CD8-positive, alpha-beta memory T cell (primary cell): Measurements from ENCODE around the gene RET. TPM values are rescaled to one million over a fixed set of nuclear protein-coding genes. Genes with fewer than 3 reads are reported as not detected.

Experiments used
- CTCF ChIA-PET: fragments of 350-600 bp; sonication (Branson Sonifier 250); formaldehyde crosslinking; loops from one replicate; lab custom pipeline; 2021; ENCODE audit warnings: antibody characterized with exemption; lab: Charles Lee
- POLR2A ChIA-PET: fragments of 350-600 bp; sonication (Branson Sonifier 250); formaldehyde crosslinking; loops from one replicate; lab custom pipeline; 2021; ENCODE audit warnings: antibody characterized with exemption; lab: Charles Lee
- DNase-seq, 5 donors: peaks; one replicate each; pipeline versions ENCODE4 v3.0.0 to v3.0.0-alpha.2; 2020 to 2022; ENCODE audit warnings: mixed read lengths in 1 of 5
- H3K27ac ChIP-seq: one replicate; pipeline ENCODE4 v1.7.0; 2013; ENCODE audit warnings: low read depth, mild to moderate bottlenecking, low read length, moderate library complexity
- H3K27me3 ChIP-seq: 2 replicates; pipeline ENCODE4 v1.7.0; 2013; ENCODE audit warnings: low read length, mild to moderate bottlenecking; ENCODE audit not compliant: insufficient read depth, poor library complexity, severe bottlenecking
- H3K36me3 ChIP-seq: 2 replicates; pipeline ENCODE4 v1.7.0; 2013; ENCODE audit warnings: mild to moderate bottlenecking, low read length, moderate library complexity; ENCODE audit not compliant: insufficient read depth
- H3K4me1 ChIP-seq: 2 replicates; pipeline ENCODE4 v1.7.0; 2013; ENCODE audit warnings: mild to moderate bottlenecking, low read length, moderate library complexity; ENCODE audit not compliant: insufficient read depth
- H3K4me3 ChIP-seq: 2 replicates; pipeline ENCODE4 v1.7.0; 2013; ENCODE audit warnings: mild to moderate bottlenecking, low read length
- H3K9me3 ChIP-seq: 2 replicates; pipeline ENCODE4 v1.7.0; 2013; ENCODE audit warnings: mild to moderate bottlenecking, low read length
- H3K27ac Mint-ChIP-seq, 8 donors: one replicate each; pipeline ENCODE4 v1.8.0; 2020 to 2021; ENCODE audit warnings: mixed read lengths in 8 of 8, mild to moderate bottlenecking in 6 of 8, inconsistent platforms in 3 of 8, moderate library complexity in 3 of 8
- H3K27me3 Mint-ChIP-seq, 2 donors: one replicate each; pipeline ENCODE4 v1.8.0; 2020 to 2021; ENCODE audit warnings: mixed read lengths in 2 of 2, mild to moderate bottlenecking in 1 of 2, moderate library complexity in 1 of 2
- H3K36me3 Mint-ChIP-seq, 3 donors: one replicate each; pipeline ENCODE4 v1.8.0; 2020 to 2021; ENCODE audit warnings: mixed read lengths in 3 of 3, inconsistent platforms in 1 of 3, mild to moderate bottlenecking in 1 of 3
- H3K4me1 Mint-ChIP-seq, 3 donors: one replicate each; pipeline ENCODE4 v1.8.0; 2020 to 2021; ENCODE audit warnings: mixed read lengths in 3 of 3, inconsistent platforms in 1 of 3, mild to moderate bottlenecking in 1 of 3
- H3K4me3 Mint-ChIP-seq, 7 donors: one replicate each; pipeline ENCODE4 v1.8.0; 2020 to 2021; ENCODE audit warnings: mixed read lengths in 7 of 7, mild to moderate bottlenecking in 6 of 7, moderate library complexity in 4 of 7, inconsistent platforms in 2 of 7
- H3K9me3 Mint-ChIP-seq, 5 donors: one replicate each; pipeline ENCODE4 v1.8.0; 2020 to 2022; ENCODE audit warnings: mixed read lengths in 5 of 5, mild to moderate bottlenecking in 3 of 5, moderate library complexity in 2 of 5, inconsistent platforms in 1 of 5
- polyA plus RNA-seq: library from polyadenylated mRNA; unstranded; fragments of 300-500 nt; fragmentation: Illumina TruSeq; gene quantifications from one replicate; pipeline ENCODE4 v1.2.3, GENCODE V29; 2021
- total RNA-seq, 2 experiments: library from RNA; stranded (reverse); gene quantifications; one replicate each; pipeline ENCODE4 v1.2.3, GENCODE V29; 2021

RET gene
- total and polyA plus RNA-seq, 3 experiments from 2014 or later: 0.06 to 0.24 TPM; not detected in 1

DNA sequence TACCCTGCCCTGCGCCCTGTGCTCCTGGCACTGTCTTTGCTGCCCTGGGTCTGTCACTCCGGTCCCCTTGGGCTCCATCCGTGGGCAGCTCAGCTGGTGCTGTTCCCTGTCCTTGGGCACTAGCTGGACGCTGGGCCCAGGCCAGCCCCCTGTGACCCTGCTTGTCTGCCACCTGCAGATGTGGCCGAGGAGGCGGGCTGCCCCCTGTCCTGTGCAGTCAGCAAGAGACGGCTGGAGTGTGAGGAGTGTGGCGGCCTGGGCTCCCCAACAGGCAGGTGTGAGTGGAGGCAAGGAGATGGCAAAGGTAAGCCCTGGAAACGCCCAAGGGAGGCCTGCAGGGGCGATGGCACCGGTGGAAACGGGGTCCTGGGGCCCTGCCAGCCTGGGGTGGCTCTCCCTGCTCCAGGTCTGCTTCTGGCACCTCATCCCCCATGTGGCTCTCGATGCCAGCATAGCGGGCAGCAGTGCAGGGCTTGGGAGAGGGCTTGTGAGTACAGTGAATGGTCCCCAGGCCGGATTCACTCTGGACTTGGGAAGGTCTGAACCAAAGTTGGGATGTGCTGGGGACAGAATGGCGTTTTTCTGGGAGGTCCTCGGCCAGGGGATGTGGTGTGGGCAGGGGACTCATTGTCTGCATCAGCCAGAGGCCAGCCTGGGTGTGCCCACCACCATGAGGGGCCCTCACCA lies 35.2 kb downstream of the RET start:
- CTCF ChIA-PET: interaction anchor here (1.0 kb wide), 1 partner anchor 90 kb away, joined by 4 read pairs; no protein-coding TSS in a partner anchor

DNA sequence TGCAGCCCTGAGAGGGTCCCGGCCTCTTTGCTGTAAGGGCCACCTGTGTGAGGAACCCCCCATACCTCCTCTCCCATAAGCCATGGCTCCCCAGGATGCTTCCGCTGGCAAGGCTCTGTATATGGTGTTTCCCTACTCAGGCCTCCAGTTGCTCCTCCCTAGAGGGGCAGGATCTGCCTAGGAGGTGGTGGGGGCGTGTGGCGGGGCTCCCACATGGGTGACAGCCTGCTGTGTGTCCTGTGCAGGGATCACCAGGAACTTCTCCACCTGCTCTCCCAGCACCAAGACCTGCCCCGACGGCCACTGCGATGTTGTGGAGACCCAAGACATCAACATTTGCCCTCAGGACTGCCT lies 35.7 kb downstream of the RET start:
- ChIA-PET CTCF (no interaction called here), POLR2A (no interaction called here)
- Histone ChIP-seq H3K9me3 (no peaks in the 10 kb centered on the region), H3K4me1 (no peaks in the 10 kb centered on the region), H3K4me3 (no peak overlapping the region), H3K36me3 (no peaks in the 10 kb centered on the region), H3K27ac (no peak overlapping the region), H3K27me3 (no peaks in the 10 kb centered on the region)
- H3K9me3 Mint-ChIP-seq: no peaks in the 10 kb centered on the region
- no peak for DNase-seq
- no peaks in the 10 kb centered on the region for H3K4me1 Mint-ChIP-seq
- H3K4me3 Mint-ChIP-seq: no peak overlapping the region
- H3K27ac Mint-ChIP-seq: no peak overlapping the region
- H3K36me3 Mint-ChIP-seq: no peaks in the 10 kb centered on the region
- H3K27me3 Mint-ChIP-seq: no peaks in the 10 kb centered on the region

More for the DNA sequence above, 35.2 kb downstream of the RET start:
- Histone ChIP-seq H3K36me3 (no peaks in the 10 kb centered on the region), H3K4me3 (no peak overlapping the region), H3K9me3 (no peaks in the 10 kb centered on the region), H3K27ac (no peak overlapping the region), H3K27me3 (no peaks in the 10 kb centered on the region), H3K4me1 (no peaks in the 10 kb centered on the region)
- no peaks in the 10 kb centered on the region for H3K4me1 Mint-ChIP-seq
- no peak for DNase-seq
- no peak overlapping the region for H3K4me3 Mint-ChIP-seq
- H3K27me3 Mint-ChIP-seq: no peaks in the 10 kb centered on the region
- POLR2A ChIA-PET: no interaction called here
- H3K9me3 Mint-ChIP-seq: no peaks in the 10 kb centered on the region
- no peaks in the 10 kb centered on the region for H3K36me3 Mint-ChIP-seq
- no peak overlapping the region for H3K27ac Mint-ChIP-seq

DNA sequence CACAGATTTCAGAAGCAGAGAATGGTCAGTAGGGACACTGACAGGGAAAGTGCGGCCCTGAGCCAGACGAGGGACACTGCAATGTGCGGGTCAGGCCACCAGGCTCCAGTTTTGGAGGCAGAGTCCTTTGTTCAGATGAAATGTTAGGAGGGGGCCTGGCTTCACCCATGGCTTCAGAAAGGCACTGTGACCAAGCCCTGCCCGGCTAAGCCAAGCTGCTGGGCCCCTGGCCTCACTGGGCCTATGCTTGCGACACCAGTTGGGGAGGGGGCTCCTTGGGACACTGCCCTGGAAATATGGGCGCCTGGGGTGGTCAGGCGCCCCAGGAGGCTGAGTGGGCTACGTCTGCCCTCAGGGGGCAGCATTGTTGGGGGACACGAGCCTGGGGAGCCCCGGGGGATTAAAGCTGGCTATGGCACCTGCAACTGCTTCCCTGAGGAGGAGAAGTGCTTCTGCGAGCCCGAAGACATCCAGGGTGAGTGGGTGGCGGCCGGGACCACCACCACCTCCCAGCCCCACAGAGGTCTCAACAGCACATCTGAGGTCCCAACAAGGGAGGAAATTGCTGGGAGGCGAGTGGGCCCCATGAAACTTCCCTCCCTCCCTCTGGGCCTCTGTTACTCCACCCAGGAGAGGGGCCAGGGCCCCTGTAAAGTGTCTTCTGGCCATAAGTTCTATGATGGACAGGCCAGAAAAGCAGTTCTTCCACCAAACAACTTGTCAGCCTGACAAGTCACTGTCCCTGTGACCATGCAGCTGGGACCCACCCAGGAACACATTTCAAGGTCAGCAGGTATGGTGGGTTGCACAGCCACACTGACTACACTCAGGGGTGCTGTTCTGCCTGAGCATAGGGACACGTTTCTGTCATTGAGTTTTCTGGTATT lies 36.6 kb downstream of the RET start:
- H3K27ac Mint-ChIP-seq: no peak overlapping the region
- no peak overlapping the region for H3K4me3 Mint-ChIP-seq
- no peaks in the 10 kb centered on the region for H3K4me1 Mint-ChIP-seq
- H3K4me3 ChIP-seq: no peak overlapping the region
- H3K9me3 ChIP-seq: no peaks in the 10 kb centered on the region
- H3K36me3 Mint-ChIP-seq: no peaks in the 10 kb centered on the region
- H3K9me3 Mint-ChIP-seq: no peaks in the 10 kb centered on the region
- no peaks in the 10 kb centered on the region for H3K4me1 ChIP-seq
- no peaks in the 10 kb centered on the region for H3K36me3 ChIP-seq
- H3K27ac ChIP-seq: no peak overlapping the region
- POLR2A ChIA-PET: no interaction called here
- peaks cover 0 to 2% of the 10 kb centered on the region in 2 donors for H3K27me3 Mint-ChIP-seq
- no peak for DNase-seq
- no peaks in the 10 kb centered on the region for H3K27me3 ChIP-seq
- CTCF ChIA-PET: interaction anchor here (1.8 kb wide), 1 partner anchor 8 kb away, joined by 4 read pairs; no protein-coding TSS in a partner anchor

DNA sequence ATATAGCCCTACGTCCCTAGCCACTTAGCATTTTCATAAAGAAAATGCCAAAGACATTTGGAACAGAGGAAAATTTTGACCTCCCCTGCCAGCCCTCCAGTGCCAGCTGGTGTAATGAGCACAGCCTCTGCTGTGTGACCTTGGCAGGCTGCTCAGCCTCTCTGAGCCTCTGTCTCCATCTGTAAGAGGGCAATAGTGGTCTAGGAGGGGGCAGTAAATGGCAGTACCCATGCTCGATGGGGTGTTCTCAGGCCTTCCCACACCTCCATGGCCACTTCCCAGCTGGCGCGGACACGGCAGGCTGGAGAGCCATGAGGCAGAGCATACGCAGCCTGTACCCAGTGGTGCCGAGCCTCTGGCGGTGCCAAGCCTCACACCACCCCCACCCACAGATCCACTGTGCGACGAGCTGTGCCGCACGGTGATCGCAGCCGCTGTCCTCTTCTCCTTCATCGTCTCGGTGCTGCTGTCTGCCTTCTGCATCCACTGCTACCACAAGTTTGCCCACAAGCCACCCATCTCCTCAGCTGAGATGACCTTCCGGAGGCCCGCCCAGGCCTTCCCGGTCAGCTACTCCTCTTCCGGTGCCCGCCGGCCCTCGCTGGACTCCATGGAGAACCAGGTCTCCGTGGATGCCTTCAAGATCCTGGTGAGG lies 37.3 kb downstream of the RET start:
- DNase-seq: no peak
- Histone ChIP-seq H3K27ac (no peak overlapping the region), H3K4me3 (no peak overlapping the region), H3K27me3 (no peaks in the 10 kb centered on the region), H3K36me3 (no peaks in the 10 kb centered on the region), H3K4me1 (no peaks in the 10 kb centered on the region), H3K9me3 (no peaks in the 10 kb centered on the region)
- no peaks in the 10 kb centered on the region for H3K36me3 Mint-ChIP-seq
- ChIA-PET POLR2A (no interaction called here), CTCF (interaction anchor here (1.8 kb wide), 1 partner anchor 9 kb away, joined by 4 read pairs; no protein-coding TSS in a partner anchor)
- no peaks in the 10 kb centered on the region for H3K9me3 Mint-ChIP-seq
- H3K4me3 Mint-ChIP-seq: no peak overlapping the region
- peaks cover 0 to 3% (median 0%) of the 10 kb centered on the region in 3 donors for H3K4me1 Mint-ChIP-seq
- H3K27me3 Mint-ChIP-seq: peaks cover 0 to 2% of the 10 kb centered on the region in 2 donors
- H3K27ac Mint-ChIP-seq: peak overlapping the region in 1 of 8 donors; percentile 92

DNA sequence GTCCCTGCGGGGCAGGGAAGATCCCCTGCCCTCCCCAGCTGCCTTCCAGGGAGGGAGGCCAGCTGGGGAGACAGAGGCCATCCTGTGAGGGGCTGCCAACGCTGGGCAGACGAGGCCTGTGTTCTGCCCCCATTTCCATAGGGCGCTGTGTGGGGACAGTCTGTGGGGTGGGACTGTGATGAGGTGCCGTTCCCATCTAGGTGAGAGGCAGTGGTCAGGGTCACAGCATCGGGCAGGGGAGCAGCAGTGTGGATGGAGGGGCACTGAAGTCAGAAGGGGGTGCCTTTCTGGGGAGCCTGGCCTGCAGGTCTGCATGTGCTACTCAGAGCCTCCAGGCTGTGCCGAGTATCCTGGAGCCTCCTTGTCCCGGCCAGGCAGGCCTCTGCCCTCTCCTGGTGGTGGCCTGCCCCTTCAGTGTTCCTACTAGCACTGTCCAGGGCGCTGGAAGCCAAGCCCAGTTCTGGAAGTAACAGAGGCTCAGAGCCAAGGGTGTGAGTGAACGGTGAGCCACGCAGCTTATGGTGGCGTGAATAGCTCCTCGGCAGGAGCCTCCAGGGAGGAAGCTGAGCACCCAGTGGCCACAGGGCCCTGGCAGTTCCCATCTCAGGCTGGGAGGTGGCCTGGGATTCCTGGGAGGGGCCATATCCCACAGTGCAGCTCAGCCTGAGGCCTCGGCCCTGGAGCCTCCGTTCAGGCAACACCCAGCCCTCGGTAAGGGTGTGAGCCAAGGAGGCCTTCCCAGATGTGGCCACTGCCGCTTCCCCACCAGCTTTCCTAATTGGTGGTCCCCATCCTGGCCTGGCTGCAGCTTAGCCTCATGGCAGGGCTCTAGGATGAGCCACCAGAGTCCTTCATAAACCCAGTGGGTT lies 38.1 kb downstream of the RET start:
- H3K27me3 Mint-ChIP-seq: peaks cover 0 to 2% of the 10 kb centered on the region in 2 donors
- H3K36me3 ChIP-seq: no peaks in the 10 kb centered on the region
- H3K4me1 Mint-ChIP-seq: peaks cover 0 to 3% (median 0%) of the 10 kb centered on the region in 3 donors
- ChIA-PET POLR2A (no interaction called here), CTCF (interaction anchor here (1.8 kb wide), 1 partner anchor 10 kb away, joined by 4 read pairs; no protein-coding TSS in a partner anchor)
- H3K27me3 ChIP-seq: no peaks in the 10 kb centered on the region
- peak overlapping the region in 1 of 8 donors; percentile 92 for H3K27ac Mint-ChIP-seq
- H3K27ac ChIP-seq: no peak overlapping the region
- no peaks in the 10 kb centered on the region for H3K9me3 ChIP-seq
- DNase-seq: peak in 1 of 5 donors; percentile 21
- H3K9me3 Mint-ChIP-seq: no peaks in the 10 kb centered on the region
- H3K4me3 Mint-ChIP-seq: no peak overlapping the region
- H3K4me1 ChIP-seq: peaks cover under 1% of the 10 kb centered on the region
- no peak overlapping the region for H3K4me3 ChIP-seq
- H3K36me3 Mint-ChIP-seq: no peaks in the 10 kb centered on the region

DNA sequence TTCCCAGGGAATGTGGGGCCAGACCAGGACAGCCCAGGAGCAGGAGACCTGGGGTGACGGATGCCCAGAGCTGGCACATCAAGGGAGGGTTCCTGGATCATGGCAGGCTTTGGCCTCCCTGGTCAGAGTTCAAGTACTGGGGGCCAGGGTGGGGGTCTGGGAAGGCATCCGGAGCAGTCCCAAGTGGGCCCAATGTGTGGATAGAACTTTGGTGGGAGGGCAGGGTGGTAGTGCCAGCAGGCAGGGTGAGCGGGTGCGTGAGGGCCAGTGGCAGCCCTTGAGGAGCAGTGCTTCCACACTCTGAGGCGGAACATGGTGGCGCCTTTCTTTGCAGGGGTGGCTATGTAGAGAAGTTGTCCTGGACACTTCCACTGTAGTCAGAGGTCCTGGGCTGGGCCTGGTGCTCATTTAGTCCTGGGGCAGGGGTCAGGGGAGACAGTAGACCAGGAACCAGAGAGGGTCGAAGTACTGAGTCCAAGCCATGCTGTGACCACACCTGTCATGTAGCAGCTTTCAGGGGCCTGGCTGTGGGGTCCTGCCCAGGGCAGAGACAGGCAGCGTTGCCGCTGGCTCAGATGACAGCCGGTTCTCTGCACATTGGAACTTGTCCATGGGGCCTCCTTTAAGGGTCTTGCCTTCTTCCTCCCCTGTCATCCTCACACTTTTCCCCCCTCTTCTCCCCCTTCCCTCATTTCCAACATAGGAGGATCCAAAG lies 39.2 kb downstream of the RET start:
- no peak overlapping the region for H3K4me3 ChIP-seq
- peaks cover 0 to 2% of the 10 kb centered on the region in 2 donors for H3K27me3 Mint-ChIP-seq
- H3K36me3 ChIP-seq: no peaks in the 10 kb centered on the region
- H3K9me3 ChIP-seq: no peaks in the 10 kb centered on the region
- H3K36me3 Mint-ChIP-seq: no peaks in the 10 kb centered on the region
- H3K4me1 ChIP-seq: peaks cover 11% of the 10 kb centered on the region
- no peak overlapping the region for H3K4me3 Mint-ChIP-seq
- ChIA-PET POLR2A (no interaction called here), CTCF (no interaction called here)
- no peaks in the 10 kb centered on the region for H3K9me3 Mint-ChIP-seq
- peaks cover 8 to 12% (median 10%) of the 10 kb centered on the region in 3 donors for H3K4me1 Mint-ChIP-seq
- no peak overlapping the region for H3K27ac ChIP-seq
- DNase-seq: peak in 1 of 5 donors; percentile 40
- H3K27ac Mint-ChIP-seq: peak overlapping the region in 1 of 8 donors; percentile 33
- no peaks in the 10 kb centered on the region for H3K27me3 ChIP-seq

DNA sequence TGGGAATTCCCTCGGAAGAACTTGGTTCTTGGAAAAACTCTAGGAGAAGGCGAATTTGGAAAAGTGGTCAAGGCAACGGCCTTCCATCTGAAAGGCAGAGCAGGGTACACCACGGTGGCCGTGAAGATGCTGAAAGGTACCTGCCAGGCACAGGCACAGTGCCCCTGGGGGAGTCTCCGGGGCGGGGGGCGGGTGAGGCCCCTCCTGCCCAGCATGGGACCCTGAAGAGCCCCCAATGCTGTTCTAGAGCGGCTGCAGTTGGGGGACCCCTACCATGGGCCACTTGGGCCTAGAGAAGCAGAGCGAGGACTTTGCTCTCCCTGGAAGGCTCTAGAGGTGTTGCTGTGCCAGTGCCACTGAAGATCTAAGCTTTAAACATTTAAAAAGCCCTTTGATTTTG lies 39.7 kb downstream of the RET start:
- Histone ChIP-seq H3K27ac (no peak overlapping the region), H3K36me3 (no peaks in the 10 kb centered on the region), H3K4me3 (no peak overlapping the region), H3K4me1 (peaks cover 17% of the 10 kb centered on the region), H3K27me3 (no peaks in the 10 kb centered on the region), H3K9me3 (no peaks in the 10 kb centered on the region)
- Mint-ChIP-seq H3K9me3 (no peaks in the 10 kb centered on the region), H3K4me1 (peaks cover 14 to 17% (median 15%) of the 10 kb centered on the region in 3 donors), H3K4me3 (no peak overlapping the region), H3K27me3 (peaks cover 0 to 2% of the 10 kb centered on the region in 2 donors), H3K27ac (peak overlapping the region in 1 of 8 donors; percentile 19), H3K36me3 (no peaks in the 10 kb centered on the region)
- ChIA-PET POLR2A (no interaction called here), CTCF (no interaction called here)
- peak in 1 of 5 donors; percentile 8 for DNase-seq
